Activated T-cell treated with anti-CD3 and anti-CD28 coated beads, Interleukin-2, amount 50 U/mL, for 72 hours (primary cell): Measurements from ENCODE around the gene COPG1. TPM values are rescaled to one million over a fixed set of nuclear protein-coding genes. Genes with fewer than 3 reads are reported as not detected.
"Not testable (repeated sequence)": the region's sequence is repeated elsewhere in the genome, so short reads cannot be mapped to it uniquely, and the experiment has no call there.

Experiments
- ATAC-seq, 2 donors: fragments of 150-1000 bp; cut with Tn5 transposase; replicated peaks in 1 of 2; 2 replicates each; pipeline ENCODE4 v1.10.0; 2021; ENCODE audit warnings: moderate library complexity in 2 of 2, mild to moderate bottlenecking in 1 of 2
- DNase-seq, 2 donors: peaks; one replicate each; pipeline ENCODE4 v3.0.0; 2021 to 2022; ENCODE audit warnings: mixed read lengths in 1 of 2
- H3K27ac Mint-ChIP-seq: one replicate; pipeline ENCODE4 v1.8.0; 2022; ENCODE audit warnings: mild to moderate bottlenecking, moderate library complexity, mixed read lengths
- H3K27me3 Mint-ChIP-seq: one replicate; pipeline ENCODE4 v1.8.0; 2022; ENCODE audit warnings: low read depth, mixed read lengths
- H3K36me3 Mint-ChIP-seq, 2 donors: one replicate each; pipeline ENCODE4 v1.8.0; 2022; ENCODE audit warnings: mixed read lengths in 2 of 2, mild to moderate bottlenecking in 1 of 2; ENCODE audit not compliant: insufficient read depth in 2 of 2
- H3K4me1 Mint-ChIP-seq: one replicate; pipeline ENCODE4 v1.8.0; 2022; ENCODE audit warnings: low read depth, mixed read lengths
- H3K4me3 Mint-ChIP-seq, 2 donors: one replicate each; pipeline ENCODE4 v1.8.0; 2022; ENCODE audit warnings: mild to moderate bottlenecking in 2 of 2, mixed read lengths in 2 of 2, moderate library complexity in 2 of 2
- H3K9me3 Mint-ChIP-seq, 2 donors: one replicate each; pipeline ENCODE4 v1.8.0; 2022; ENCODE audit warnings: mixed read lengths in 2 of 2
- total RNA-seq, 2 donors: library from RNA; stranded (reverse); gene quantifications; one replicate each; pipeline ENCODE4 v1.2.3, GENCODE V29; 2022

COPG1 gene
- total RNA-seq, 2 donors from 2014 or later: 183 to 205 TPM

- Mint-ChIP-seq H3K36me3 (no peaks in the 10 kb centered on the region), H3K27me3 (no peaks in the 10 kb centered on the region)
Observed at GRCh38 chr3:129230311-129231019, 18.9 kb upstream of the COPG1 start.

GRCh38 chr3:129231331-129232119, 17.9 kb upstream of the COPG1 start:
- Mint-ChIP-seq H3K4me1 (peaks cover 51% of the 10 kb centered on the region), H3K4me3 (peak overlapping the region; percentile 41 to 64), H3K36me3 (no peaks in the 10 kb centered on the region), H3K27ac (peak overlapping the region; percentile 90), H3K9me3 (no peaks in the 10 kb centered on the region), H3K27me3 (no peaks in the 10 kb centered on the region)
- ATAC-seq: peak; percentile 67
- DNase-seq: peak; percentile 26 to 31

More at GRCh38 chr3:129230311-129231019, 18.9 kb upstream of the COPG1 start:
- Mint-ChIP-seq H3K4me1 (peaks cover 55% of the 10 kb centered on the region), H3K4me3 (peak overlapping the region; percentile 18 to 22), H3K9me3 (no peaks in the 10 kb centered on the region), H3K27ac (peak overlapping the region; percentile 41)
- DNase-seq (peak; percentile 56 to 74), ATAC-seq (peak; percentile 96)

- Mint-ChIP-seq H3K9me3 (no peaks in the 10 kb centered on the region), H3K4me3 (no peak overlapping the region), H3K4me1 (peaks cover 53% of the 10 kb centered on the region), H3K36me3 (no peaks in the 10 kb centered on the region), H3K27ac (no peak overlapping the region), H3K27me3 (no peaks in the 10 kb centered on the region)
- ATAC-seq (no peak), DNase-seq (no peak)
Observed at GRCh38 chr3:129233538-129233937, 15.9 kb upstream of the COPG1 start.

- no peaks in the 10 kb centered on the region for H3K27me3 Mint-ChIP-seq
- H3K27ac Mint-ChIP-seq: no peak overlapping the region
- DNase-seq (no peak), ATAC-seq (no peak)
- no peaks in the 10 kb centered on the region for H3K9me3 Mint-ChIP-seq
- peaks cover 56% of the 10 kb centered on the region for H3K4me1 Mint-ChIP-seq
- no peak overlapping the region for H3K4me3 Mint-ChIP-seq
- H3K36me3 Mint-ChIP-seq: peaks cover 0 to 3% of the 10 kb centered on the region in 2 donors
Observed at GRCh38 chr3:129234441-129234840, 15.0 kb upstream of the COPG1 start.

- no peaks in the 10 kb centered on the region for H3K27me3 Mint-ChIP-seq
Observed at GRCh38 chr3:129235344-129235917, 14.0 kb upstream of the COPG1 start.

GRCh38 chr3:129238945-129239705, 10.3 kb upstream of the COPG1 start:
- Mint-ChIP-seq H3K27me3 (no peaks in the 10 kb centered on the region), H3K9me3 (peaks cover 0 to 1% of the 10 kb centered on the region in 2 donors), H3K4me1 (peaks cover 29% of the 10 kb centered on the region), H3K4me3 (peak overlapping the region; percentile 68 to 69), H3K27ac (peak overlapping the region; percentile 79), H3K36me3 (peaks cover 0 to 3% of the 10 kb centered on the region in 2 donors)
- ATAC-seq: peak; percentile 85 to 91
- DNase-seq: peak; percentile 53 to 56

More at GRCh38 chr3:129235344-129235917, 14.0 kb upstream of the COPG1 start:
- Mint-ChIP-seq H3K4me1 (peaks cover 54% of the 10 kb centered on the region), H3K27ac (no peak overlapping the region), H3K4me3 (no peak overlapping the region), H3K36me3 (peaks cover 0 to 3% of the 10 kb centered on the region in 2 donors), H3K9me3 (no peaks in the 10 kb centered on the region)
- no peak for ATAC-seq
- no peak for DNase-seq

- no peak overlapping the region for H3K27ac Mint-ChIP-seq
- peaks cover 0 to 1% of the 10 kb centered on the region in 2 donors for H3K9me3 Mint-ChIP-seq
- H3K4me1 Mint-ChIP-seq: peaks cover 29% of the 10 kb centered on the region
- H3K36me3 Mint-ChIP-seq: peaks cover 0 to 3% of the 10 kb centered on the region in 2 donors
- ATAC-seq: no peak
- H3K4me3 Mint-ChIP-seq: peak overlapping the region; percentile 9 to 47
- no peaks in the 10 kb centered on the region for H3K27me3 Mint-ChIP-seq
- no peak for DNase-seq
Observed at GRCh38 chr3:129239991-129240390, 9.4 kb upstream of the COPG1 start.

GRCh38 chr3:129240436-129240835, 9.0 kb upstream of the COPG1 start:
- DNase-seq (no peak), ATAC-seq (no peak)
- peaks cover 0 to 3% of the 10 kb centered on the region in 2 donors for H3K36me3 Mint-ChIP-seq
- peaks cover 33% of the 10 kb centered on the region for H3K4me1 Mint-ChIP-seq
- no peak overlapping the region for H3K4me3 Mint-ChIP-seq
- H3K9me3 Mint-ChIP-seq: peaks cover 0 to 1% of the 10 kb centered on the region in 2 donors
- no peaks in the 10 kb centered on the region for H3K27me3 Mint-ChIP-seq
- H3K27ac Mint-ChIP-seq: no peak overlapping the region

- Mint-ChIP-seq H3K9me3 (peaks cover 0 to 1% of the 10 kb centered on the region in 2 donors), H3K4me1 (peaks cover 33% of the 10 kb centered on the region), H3K27me3 (no peaks in the 10 kb centered on the region), H3K27ac (no peak overlapping the region), H3K36me3 (peaks cover 2% of the 10 kb centered on the region in 2 donors), H3K4me3 (no peak overlapping the region)
- ATAC-seq (no peak), DNase-seq (no peak)
Observed at GRCh38 chr3:129245141-129245540, 4.3 kb upstream of the COPG1 start.

- ATAC-seq (peak; percentile 69 to 71), DNase-seq (peak; percentile 77 to 82)
- H3K36me3 Mint-ChIP-seq, H3K27me3 Mint-ChIP-seq, H3K9me3 Mint-ChIP-seq: not testable (repeated sequence)
- peak overlapping the region; percentile 36 for H3K27ac Mint-ChIP-seq
- peaks cover 38% of the 10 kb centered on the region for H3K4me1 Mint-ChIP-seq
- H3K4me3 Mint-ChIP-seq: peak overlapping the region; percentile 4 to 27
Observed at GRCh38 chr3:129245641-129246306, 3.6 kb upstream of the COPG1 start.

- no peak overlapping the region for H3K27ac Mint-ChIP-seq
- ATAC-seq (no peak), DNase-seq (no peak)
- peak overlapping the region in 1 of 2 donors; percentile 16 for H3K4me3 Mint-ChIP-seq
- peaks cover 0 to 1% of the 10 kb centered on the region in 2 donors for H3K9me3 Mint-ChIP-seq
- H3K36me3 Mint-ChIP-seq: peaks cover 2% of the 10 kb centered on the region in 2 donors
- no peaks in the 10 kb centered on the region for H3K27me3 Mint-ChIP-seq
- peaks cover 42% of the 10 kb centered on the region for H3K4me1 Mint-ChIP-seq
Observed at GRCh38 chr3:129246636-129247035, 2.8 kb upstream of the COPG1 start.

GRCh38 chr3:129248286-129248979, 973 bp upstream of the COPG1 start:
- DNase-seq (no peak), ATAC-seq (no peak)
- peak overlapping the region; percentile 98 for H3K27ac Mint-ChIP-seq
- H3K36me3 Mint-ChIP-seq: peaks cover 7 to 12% of the 10 kb centered on the region in 2 donors
- H3K4me1 Mint-ChIP-seq: peaks cover 47% of the 10 kb centered on the region
- peak overlapping the region; percentile 91 to 98 for H3K4me3 Mint-ChIP-seq
- no peaks in the 10 kb centered on the region for H3K27me3 Mint-ChIP-seq
- no peaks in the 10 kb centered on the region for H3K9me3 Mint-ChIP-seq
